WTC11 (cell line): ENCODE results near the gene GRM8.

ENCODE experiments used
- CTCF ChIP-seq: fragments of 200-600 bp; IDR thresholded peaks from 2 replicates; pipeline ENCODE4 v1.8.0; 2022; ENCODE audit warnings: antibody characterized with exemption
- FOXP4 ChIP-seq: sonication (generic); formaldehyde crosslinking; IDR thresholded peaks from 2 replicates; pipeline ENCODE4 v1.8.0; 2022; ENCODE audit warnings: mild to moderate bottlenecking, missing genetic modification reagents
- NFE2L1 ChIP-seq: sonication (generic); formaldehyde crosslinking; IDR thresholded peaks from 2 replicates; pipeline ENCODE4 v1.8.1; 2023; ENCODE audit warnings: missing genetic modification reagents
- ZBTB21 ChIP-seq: sonication (generic); formaldehyde crosslinking; IDR thresholded peaks from 2 replicates; pipeline ENCODE4 v1.8.1; 2023; ENCODE audit warnings: mild to moderate bottlenecking, missing genetic modification reagents, borderline replicate concordance
- ZSCAN18 ChIP-seq: fragments of 250-450 bp; sonication (Bioruptor Pico); IDR thresholded peaks from 2 replicates; pipeline ENCODE4 v2.1.2; 2022; ENCODE audit warnings: mild to moderate bottlenecking, moderate library complexity

GRCh38 chr7:126578338-126578737, 674.4 kb downstream of the GRM8 start:
- TF ChIP-seq ZBTB21 (CRISPR knock-in tag) (no peak), NFE2L1 (CRISPR knock-in tag) (no peak), CTCF (no peak), ZSCAN18 (CRISPR knock-in tag) (no peak), FOXP4 (CRISPR knock-in tag) (no peak)
